Tibial artery (tissue), 4 donors: ENCODE measurements around the gene FAM117A.

Experiments
- DNase-seq, 2 donors: peaks; one replicate each; pipeline ENCODE4 v3.0.0-alpha.2; 2019
- H3K27ac ChIP-seq, 2 donors: fragments of 200-600 bp; sonication (generic) in 1 of 2; 1 replicate in 1 of 2; 2 replicates in 1 of 2; pipeline ENCODE4 v1.5.1; 2018 to 2019; ENCODE audit warnings: mild to moderate bottlenecking in 1 of 2
- H3K27me3 ChIP-seq, 2 donors: fragments of 200-600 bp; sonication (generic) in 1 of 2; one replicate each; pipeline versions ENCODE4 v1.5.1 to v1.6.0; 2016 to 2019
- H3K36me3 ChIP-seq, 3 donors: fragments of 200-600 bp; sonication (generic) in 2 of 3; one replicate each; pipeline ENCODE4 v1.5.1; 2016 to 2019; ENCODE audit warnings: mild to moderate bottlenecking in 2 of 3
- H3K4me1 ChIP-seq, 4 donors: fragments of 200-600 bp; sonication (generic) in 2 of 4; 1 replicate in 3 of 4; 2 replicates in 1 of 4; pipeline ENCODE4 v1.5.1; 2016 to 2019
- H3K4me3 ChIP-seq, 2 donors: fragments of 200-600 bp; sonication (generic) in 1 of 2; 1 replicate in 1 of 2; 2 replicates in 1 of 2; pipeline ENCODE4 v1.5.1; 2018 to 2019; ENCODE audit warnings: mild to moderate bottlenecking in 2 of 2
- H3K9me3 ChIP-seq, 3 donors: fragments of 200-600 bp; sonication (generic) in 1 of 3; one replicate each; pipeline ENCODE4 v1.5.1; 2016 to 2019
- intact Hi-C: fragments of 100-400 bp; cut with DNase I; formaldehyde crosslinking; loops from one replicate; pipeline ENCODE4 v1.15.0; 2023; ENCODE audit warnings: low total_unique reads
- TF ChIP-seq, protein P1 (sequence below), 2 experiments: fragments of 200-600 bp in 1 of 2; fragments of 450-650 bp in 1 of 2; IDR thresholded peaks; one replicate each; pipeline ENCODE4 v1.5.1; 2017 to 2019; ENCODE audit warnings: antibody characterized with exemption in 2 of 2, mild to moderate bottlenecking in 1 of 2, moderate library complexity in 1 of 2

Gene FAM117A

DNA sequence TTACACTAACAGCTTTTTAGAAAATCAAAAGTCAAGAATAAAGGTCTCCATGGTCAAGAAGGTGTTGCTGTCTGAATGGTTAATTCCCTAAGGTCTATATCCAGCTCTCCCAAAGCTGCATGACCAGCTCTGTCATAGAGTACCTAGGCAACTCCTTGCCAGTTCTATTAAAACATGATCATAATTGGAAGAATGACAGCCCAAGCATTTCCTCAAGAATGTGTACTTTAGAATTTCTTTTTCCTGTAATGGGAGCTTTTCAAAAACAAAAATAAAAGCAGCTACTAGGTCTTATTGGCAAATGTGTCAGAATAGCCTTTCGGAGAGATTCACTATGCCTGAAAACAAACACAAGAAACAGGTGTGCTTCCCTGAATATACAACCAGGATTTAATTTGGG lies 93.9 kb downstream of the FAM117A start:
- no peak for DNase-seq
- peaks cover 0 to 5% (median 0%) of the 10 kb centered on the region in 3 donors for H3K36me3 ChIP-seq
- intact Hi-C loops, result loop anchor here (10.0 kb wide), 1 partner anchor 55 kb away; no protein-coding TSS in a partner anchor
- no peak overlapping the region for H3K4me3 ChIP-seq
- H3K4me1 ChIP-seq, result peaks cover 0 to 79% (median 33%) of the 10 kb centered on the region in 4 donors
- TF ChIP-seq, protein P1, sequence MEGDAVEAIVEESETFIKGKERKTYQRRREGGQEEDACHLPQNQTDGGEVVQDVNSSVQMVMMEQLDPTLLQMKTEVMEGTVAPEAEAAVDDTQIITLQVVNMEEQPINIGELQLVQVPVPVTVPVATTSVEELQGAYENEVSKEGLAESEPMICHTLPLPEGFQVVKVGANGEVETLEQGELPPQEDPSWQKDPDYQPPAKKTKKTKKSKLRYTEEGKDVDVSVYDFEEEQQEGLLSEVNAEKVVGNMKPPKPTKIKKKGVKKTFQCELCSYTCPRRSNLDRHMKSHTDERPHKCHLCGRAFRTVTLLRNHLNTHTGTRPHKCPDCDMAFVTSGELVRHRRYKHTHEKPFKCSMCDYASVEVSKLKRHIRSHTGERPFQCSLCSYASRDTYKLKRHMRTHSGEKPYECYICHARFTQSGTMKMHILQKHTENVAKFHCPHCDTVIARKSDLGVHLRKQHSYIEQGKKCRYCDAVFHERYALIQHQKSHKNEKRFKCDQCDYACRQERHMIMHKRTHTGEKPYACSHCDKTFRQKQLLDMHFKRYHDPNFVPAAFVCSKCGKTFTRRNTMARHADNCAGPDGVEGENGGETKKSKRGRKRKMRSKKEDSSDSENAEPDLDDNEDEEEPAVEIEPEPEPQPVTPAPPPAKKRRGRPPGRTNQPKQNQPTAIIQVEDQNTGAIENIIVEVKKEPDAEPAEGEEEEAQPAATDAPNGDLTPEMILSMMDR (IDR thresholded peaks at IDR 0.05), result no peak
- peak overlapping the region; percentile 51 to 57 for H3K27ac ChIP-seq
- no peaks in the 10 kb centered on the region for H3K9me3 ChIP-seq
- H3K27me3 ChIP-seq, result no peaks in the 10 kb centered on the region

DNA sequence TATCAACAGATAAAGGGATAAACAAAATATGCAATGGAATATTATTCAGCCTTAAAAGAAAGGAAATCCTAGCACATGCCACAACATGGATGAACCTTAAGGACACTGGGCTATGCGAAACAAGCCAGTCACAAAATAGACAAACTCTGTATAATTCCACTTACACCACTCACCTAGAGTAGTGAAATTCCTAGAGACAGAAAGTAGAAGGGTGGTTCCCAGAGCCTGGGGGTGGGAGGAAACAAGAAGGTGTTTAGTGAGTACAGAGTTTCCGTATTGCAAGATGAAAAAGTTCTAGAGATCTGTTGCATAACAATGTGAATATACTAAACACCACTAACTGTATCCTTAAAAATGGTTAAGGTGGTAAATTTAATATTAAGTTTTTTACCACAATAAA lies 96.1 kb downstream of the FAM117A start:
- H3K4me1 ChIP-seq, result peaks cover 0 to 75% (median 23%) of the 10 kb centered on the region in 4 donors
- TF ChIP-seq, protein P1 (IDR thresholded peaks at IDR 0.05), result no peak
- H3K36me3 ChIP-seq, result peaks cover 0 to 7% (median 0%) of the 10 kb centered on the region in 3 donors
- no peak overlapping the region for H3K4me3 ChIP-seq
- H3K9me3 ChIP-seq, result no peaks in the 10 kb centered on the region
- DNase-seq, result no peak
- H3K27ac ChIP-seq, result peak overlapping the region in 1 of 2 donors; percentile 46
- intact Hi-C loops, result no loop called here
- no peaks in the 10 kb centered on the region for H3K27me3 ChIP-seq

- peaks cover 0 to 63% (median 6%) of the 10 kb centered on the region in 4 donors for H3K4me1 ChIP-seq
- H3K27ac ChIP-seq, result no peak overlapping the region
- TF ChIP-seq, protein P1 (IDR thresholded peaks at IDR 0.05), result no peak
- intact Hi-C loops, result no loop called here
- H3K4me3 ChIP-seq, result no peak overlapping the region
- DNase-seq, result no peak
- H3K36me3 ChIP-seq, result peaks cover 0 to 10% (median 0%) of the 10 kb centered on the region in 3 donors
- no peaks in the 10 kb centered on the region for H3K27me3 ChIP-seq
- no peaks in the 10 kb centered on the region for H3K9me3 ChIP-seq
Measured at GRCh38 chr17:49664706-49665211, 99.2 kb downstream of the FAM117A start.
